DND-41 (cell line): Measurements from ENCODE around the gene CACNB2.

Source experiments
- CTCF ChIP-seq: IDR thresholded peaks from 2 replicates; pipeline ENCODE4 v1.5.1; 2012; ENCODE audit warnings: borderline replicate concordance, low read length, moderate library complexity, mild to moderate bottlenecking; ENCODE audit not compliant: poor library complexity, severe bottlenecking; ENCODE audit errors: extremely low read depth
- EZH2 ChIP-seq: IDR thresholded peaks from 3 replicates; pipeline ENCODE4 v1.6.1; 2012; ENCODE audit warnings: borderline replicate concordance, low read depth, mild to moderate bottlenecking, moderate library complexity, low read length, inconsistent platforms; ENCODE audit not compliant: severe bottlenecking

GRCh38 chr10:18221123-18221522 lies 80.9 kb downstream of the CACNB2 start:
- no peak for TF ChIP-seq CTCF
- TF ChIP-seq EZH2 = no peak
